ENCODE data around the gene ZWINT. TPM values are rescaled to one million over a fixed set of nuclear protein-coding genes. Genes with fewer than 3 reads are reported as not detected.

The ZWINT gene, protein sequence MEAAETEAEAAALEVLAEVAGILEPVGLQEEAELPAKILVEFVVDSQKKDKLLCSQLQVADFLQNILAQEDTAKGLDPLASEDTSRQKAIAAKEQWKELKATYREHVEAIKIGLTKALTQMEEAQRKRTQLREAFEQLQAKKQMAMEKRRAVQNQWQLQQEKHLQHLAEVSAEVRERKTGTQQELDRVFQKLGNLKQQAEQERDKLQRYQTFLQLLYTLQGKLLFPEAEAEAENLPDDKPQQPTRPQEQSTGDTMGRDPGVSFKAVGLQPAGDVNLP
- total RNA-seq (2014; rRNA removed; shearing (Covaris generic)) = 133 and 156 TPM in 2 replicates

DNA sequence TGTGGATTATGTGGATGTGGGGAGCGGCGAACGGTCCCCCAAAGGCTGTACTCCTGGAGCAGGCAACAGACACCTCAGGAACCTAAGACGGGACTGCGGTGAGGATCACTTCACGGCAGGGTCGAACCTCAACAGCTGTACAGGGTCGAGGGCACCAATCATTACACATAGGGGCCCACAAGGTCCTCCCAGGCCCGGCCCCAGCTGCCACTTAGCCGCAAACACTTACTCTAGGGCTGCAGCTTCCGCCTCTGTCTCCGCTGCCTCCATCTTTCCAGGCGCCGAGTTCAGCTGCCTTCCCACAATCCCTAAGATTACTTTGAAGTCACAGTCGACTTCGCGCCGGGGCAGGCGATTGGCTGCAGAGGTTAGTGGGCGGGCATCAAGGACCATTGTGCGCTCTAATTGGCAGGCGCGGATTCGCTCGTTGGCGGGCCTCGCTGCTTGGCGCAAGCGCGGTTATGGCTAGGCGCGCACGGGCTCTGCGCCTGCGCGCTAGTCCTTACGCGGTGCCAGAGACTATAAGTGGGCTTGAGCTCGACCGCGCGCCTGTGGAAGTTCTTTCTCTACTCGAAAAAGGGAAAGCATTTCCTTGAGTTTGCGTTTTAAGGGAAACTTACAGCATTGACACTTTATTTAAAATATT lies at the start of gene ZWINT:
ZWINT (minus strand) TSS at position 293 of the 646 bp plus-strand sequence; CDS start at position 270, 23 bp downstream.
- DNase-seq (ENCODE audit: low spot score) = peak; percentile 97

DNA sequence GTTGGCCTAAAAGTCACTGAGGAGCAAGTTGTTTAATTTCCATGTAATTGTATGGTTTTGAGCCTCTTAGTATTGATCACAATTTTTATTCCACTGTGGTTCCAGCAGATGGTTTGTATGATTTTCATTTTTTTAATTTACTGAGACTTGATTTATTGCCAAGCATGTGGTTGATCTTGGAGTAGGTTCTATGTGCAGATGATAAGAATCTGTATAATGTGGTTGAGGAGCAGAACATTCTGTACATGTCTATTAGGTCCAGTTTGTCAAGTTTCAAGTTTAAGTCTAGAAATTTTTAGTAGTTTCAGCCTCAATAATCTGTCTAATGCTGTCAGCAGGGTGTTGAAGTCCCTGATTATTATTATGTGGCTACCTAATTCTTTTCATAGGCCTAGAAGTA lies 22.7 kb upstream of the ZWINT start:
- DNase-seq (ENCODE audit: low spot score) = no peak

DNA sequence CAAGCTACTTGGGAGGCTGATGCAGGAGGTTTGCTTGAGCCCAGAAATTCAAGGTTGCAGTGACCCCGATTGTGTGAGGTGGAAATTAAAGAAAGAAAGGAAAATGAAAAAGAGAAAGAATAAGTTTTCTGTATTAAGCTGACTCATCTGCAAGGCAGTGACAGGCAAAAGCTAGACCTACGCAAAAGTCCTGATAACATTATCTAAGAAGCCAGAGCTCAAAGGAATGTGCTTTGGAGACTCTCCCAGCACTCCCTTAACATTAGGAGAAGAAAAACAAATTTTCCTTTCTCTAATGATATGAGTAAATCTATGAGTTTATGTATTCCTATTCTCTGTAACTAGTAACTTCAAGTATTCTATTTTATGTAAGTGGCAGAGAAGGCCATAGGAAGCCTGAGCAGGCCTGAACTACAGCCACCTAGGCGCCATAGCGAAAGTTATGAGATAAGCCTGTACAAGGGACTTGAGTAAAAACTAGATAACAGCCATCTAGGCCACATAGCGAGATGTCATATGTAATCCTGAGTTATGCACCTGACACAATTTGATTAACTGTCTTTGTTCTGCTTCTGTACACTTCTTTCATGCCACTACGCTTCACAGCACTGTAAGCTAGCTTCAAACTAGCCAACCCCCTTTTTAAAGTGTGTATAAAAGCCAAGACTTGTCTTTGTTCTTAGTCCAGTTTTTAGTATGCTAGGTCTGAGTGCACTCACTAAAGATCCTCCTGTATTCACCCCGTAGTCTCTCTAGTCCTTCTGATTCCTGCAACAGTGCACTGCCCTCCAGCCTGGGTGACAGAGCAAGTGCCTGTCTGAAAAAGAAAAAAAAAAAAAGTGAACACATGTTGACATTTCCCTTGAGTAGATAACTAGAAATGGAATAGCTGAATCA lies 9.4 kb upstream of the ZWINT start:
- DNase-seq (ENCODE audit: low spot score) = no peak

DNA sequence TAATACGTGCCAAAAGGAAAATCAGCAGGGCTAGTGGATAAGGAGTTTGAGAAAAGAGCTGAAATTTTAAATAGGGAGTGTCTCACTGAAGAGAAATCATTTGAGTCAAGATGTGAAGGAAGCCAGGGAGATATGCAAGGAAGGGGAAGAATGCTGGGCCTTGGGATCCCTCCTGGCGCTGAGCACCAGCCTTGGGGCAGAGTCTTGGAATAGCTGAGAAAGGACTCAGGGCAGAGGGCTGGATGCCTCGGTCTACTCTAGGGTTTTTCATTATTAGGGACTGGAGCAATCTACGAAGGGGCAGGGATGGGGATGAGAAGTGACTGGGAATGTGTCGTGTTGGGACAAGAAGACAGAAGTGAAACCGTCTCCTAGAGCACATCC lies 484 bp downstream of the ZWINT start:
- no peak for DNase-seq (ENCODE audit: low spot score)

DNA sequence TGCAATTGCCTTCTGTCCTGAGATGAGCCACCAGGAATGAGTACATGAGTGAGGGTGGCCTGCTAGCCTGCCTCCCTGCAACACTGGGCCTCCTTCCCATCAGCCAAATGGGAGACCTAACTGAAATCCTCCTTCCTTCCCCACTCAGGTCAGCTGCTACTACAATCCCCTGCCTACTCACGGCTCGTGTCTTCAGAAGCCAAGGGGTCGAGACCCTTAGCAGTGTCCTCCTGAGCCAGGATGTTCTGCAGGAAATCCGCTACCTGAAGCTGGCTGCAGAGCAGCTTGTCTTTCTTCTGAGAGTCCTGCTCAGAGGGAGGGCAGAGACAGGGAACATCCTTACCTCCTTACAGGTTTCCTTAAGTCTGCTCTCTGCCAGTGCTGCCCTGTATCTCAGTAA lies 1.2 kb downstream of the ZWINT start:
- DNase-seq (ENCODE audit: low spot score) = no peak

DNA sequence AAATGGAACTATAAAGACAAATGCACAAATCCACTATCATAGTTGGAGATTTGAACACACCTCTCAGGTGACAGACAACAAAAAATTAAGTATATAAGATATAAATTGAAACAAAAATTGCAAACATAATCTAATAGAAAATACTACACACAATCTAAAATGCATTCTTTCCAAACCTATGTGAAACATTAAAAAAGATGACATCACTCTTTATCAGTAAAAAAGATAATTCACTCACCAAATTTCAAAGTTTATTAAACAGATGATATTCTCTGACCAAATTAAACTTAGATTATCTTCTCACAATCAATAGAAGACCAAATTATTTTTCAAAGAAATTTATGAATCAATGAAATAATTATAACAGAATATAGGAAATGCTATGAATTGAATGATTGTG lies 4.0 kb downstream of the ZWINT start:
- DNase-seq (ENCODE audit: low spot score) = no peak

DNA sequence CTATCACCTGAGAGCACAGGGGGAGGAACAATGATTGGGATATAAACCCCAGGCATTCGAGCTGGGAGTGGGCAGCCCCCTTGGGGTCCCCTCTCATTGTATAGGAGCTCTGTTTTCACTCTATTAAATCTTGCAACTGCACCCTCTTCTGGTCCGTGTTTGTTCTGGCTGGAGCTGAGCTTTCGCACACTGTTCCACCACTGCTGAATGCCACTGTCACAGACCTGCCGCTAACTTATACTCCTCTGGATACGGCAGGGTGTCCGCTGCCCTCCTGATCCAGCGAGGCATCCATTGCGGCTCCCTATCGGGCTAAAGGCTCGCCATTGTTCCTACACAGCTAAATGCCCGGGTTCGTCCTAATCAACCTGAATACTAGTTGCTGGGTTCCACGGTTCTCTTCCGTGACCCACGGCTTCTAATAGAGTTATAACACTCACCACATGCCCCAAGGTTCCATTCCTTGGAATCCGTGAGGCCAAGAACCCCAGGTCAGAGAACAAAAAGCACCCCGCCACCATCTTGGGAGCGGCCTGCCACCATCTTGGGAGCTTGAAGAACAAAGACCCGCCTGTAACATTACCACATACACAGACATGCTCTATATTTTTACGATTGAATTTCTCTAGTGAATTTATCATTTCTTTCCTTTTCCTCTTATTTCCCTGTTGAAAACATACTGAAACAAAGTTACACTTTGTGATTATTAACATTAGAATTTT lies 9.0 kb downstream of the ZWINT start:
- no peak for DNase-seq (ENCODE audit: low spot score)

DNA sequence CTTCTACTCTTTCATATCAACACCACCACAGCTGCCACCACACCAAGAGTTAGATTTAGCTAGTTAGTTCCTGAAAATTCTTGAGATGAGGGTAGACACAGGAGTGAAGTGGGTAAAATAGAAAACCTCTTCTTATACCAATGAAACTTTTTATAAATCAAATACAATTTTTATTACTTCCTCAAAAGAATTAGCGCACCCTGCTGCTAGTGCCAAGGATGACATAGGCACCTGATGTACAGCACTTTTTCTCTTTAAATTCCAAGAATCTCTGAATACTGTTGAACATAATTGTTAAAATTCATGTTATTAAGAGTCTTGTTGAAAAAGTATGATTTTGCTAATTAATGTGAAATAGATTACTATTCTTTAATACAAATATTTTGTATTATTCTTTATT lies 11.4 kb downstream of the ZWINT start:
- no peak for DNase-seq (ENCODE audit: low spot score)

DNA sequence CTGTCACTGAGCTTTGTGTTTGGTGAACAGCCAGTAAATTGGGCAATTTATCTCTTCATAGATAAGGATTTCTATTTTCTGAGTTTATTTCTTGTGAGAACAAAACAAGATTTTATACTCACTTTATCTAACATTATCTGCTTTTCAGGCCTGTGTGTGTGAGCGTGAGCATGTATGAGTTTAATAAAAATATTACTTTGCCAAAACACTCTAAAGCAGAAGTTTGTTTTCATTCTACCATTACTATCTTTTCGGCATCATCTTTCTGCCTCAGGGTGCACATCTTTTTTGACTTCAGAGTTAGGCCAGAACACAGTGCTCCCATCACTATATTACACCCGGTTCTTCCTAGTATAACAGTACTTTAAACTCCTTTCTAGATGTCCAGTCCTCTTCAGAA lies 13.0 kb downstream of the ZWINT start:
- no peak for DNase-seq (ENCODE audit: low spot score)

DNA sequence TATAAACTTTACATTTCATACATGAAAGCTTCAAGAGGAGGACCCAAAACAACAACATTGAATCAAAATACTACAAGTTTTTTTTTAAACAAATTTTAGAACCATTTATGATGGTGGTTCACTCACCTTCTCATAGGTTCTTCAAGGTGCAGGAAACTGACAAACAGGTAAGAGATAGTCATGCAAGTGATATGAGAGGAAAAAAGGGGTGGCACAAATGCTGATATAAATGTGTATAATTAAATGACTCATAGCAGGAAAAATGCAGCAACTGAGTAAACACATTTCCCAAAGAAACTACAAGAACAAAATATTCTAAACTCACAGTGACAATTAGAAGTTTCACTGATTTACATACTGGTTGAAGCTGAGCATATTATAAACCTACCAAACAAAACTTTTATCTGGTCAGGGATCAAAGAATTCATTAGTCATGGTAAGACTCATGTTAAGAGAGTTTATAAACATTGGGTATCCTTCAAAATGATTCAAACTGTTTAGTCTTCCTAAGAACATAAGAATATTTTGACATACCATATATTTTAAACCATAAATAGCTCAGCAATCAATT lies 14.1 kb downstream of the ZWINT start:
- peak; percentile 13 for DNase-seq (ENCODE audit: low spot score)

DNA sequence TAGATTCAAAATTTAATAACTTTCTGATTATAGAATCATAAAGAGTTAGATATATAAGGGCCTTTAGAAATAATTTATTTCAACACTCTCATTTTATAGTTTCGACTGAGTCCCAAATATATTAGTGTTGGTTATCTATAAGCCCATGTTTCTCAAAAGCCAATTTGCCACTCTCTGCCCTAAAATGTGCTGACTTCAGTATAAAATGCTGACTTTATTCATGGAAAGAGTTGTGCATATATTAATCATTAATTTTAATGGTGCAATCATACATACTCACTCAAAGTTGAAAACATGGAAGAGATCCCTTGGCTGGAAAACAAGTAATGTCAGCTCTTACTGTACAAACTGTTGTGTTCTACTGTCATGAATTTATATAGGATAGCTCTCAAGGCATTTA lies 19.4 kb downstream of the ZWINT start:
- DNase-seq (ENCODE audit: low spot score) = no peak

DNA sequence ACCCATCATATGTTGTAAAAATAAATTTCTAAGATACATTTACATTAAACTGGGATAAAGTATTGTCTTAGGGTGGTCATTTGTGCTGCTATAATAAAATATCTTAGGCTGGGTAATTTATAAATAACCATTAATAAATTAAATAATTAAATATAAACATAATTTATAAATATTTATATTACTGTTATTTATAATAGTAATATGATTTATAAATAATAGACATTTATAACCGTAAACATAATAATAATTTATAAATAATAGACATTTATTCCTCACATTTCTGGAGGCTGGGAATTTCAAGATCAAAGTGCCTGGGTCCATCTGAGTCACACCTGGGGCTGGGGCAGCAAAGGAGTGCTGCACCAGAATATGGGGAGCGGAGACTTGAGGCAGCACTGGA lies 31.1 kb downstream of the ZWINT start:
- no peak for DNase-seq (ENCODE audit: low spot score)

DNA sequence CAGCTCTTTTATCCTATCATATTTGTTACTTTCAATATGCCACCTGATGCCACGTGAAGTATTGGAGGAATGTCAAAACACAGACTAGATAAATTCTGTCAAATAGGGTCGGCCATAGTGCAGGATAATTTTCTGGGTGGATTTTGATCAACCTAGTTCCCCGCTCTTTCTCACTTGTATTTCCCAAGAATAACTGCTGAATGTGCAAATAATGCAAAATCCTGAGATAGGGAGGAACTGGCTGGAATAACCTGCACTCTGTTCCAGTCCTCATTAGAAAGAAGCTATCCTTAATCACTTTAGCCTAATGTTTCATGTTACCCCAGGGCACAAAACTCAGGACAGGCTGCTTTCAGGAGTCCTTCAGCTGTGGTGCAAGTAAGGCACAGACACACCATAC lies 33.9 kb downstream of the ZWINT start:
- no peak for DNase-seq (ENCODE audit: low spot score)

DNA sequence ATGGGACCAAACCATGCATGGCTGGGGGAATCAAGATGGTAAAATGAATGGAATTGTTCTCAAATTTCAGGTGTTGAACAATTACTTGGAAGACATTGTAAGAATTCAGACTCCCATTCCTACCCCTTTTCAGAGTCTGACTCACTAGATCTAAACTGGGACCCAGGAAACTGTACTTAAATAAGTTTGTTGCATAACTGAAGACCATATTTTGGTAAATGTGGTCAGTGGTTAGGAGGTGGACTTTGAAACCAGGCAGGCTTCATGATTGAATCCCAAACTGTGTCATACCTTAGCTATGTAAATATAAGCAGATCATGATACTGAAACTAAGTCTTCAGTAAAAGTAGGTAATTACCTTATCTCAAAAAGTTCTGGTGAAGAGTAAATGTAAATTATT lies 41.7 kb downstream of the ZWINT start:
- peak; percentile 90 for DNase-seq (ENCODE audit: low spot score)

DNA sequence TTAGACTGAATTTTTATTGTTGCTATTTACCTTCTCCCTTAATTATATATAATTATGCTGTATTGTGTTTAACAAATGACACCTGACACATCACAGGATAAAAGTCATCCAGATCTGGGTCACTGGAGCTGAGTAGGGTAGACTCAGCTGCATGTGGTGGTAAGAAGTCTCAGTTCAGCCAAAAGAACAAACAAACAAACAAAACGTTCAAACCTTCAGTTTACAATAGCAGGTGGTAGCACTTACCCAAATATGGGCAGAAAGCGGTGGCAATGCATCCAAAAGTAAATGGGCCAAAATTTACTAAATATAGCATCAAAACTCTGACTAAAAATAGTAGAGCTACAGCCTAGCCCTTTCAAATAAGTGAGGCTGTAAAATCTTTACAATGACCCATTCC lies 42.2 kb downstream of the ZWINT start:
- DNase-seq (ENCODE audit: low spot score) = peak; percentile 25

DNA sequence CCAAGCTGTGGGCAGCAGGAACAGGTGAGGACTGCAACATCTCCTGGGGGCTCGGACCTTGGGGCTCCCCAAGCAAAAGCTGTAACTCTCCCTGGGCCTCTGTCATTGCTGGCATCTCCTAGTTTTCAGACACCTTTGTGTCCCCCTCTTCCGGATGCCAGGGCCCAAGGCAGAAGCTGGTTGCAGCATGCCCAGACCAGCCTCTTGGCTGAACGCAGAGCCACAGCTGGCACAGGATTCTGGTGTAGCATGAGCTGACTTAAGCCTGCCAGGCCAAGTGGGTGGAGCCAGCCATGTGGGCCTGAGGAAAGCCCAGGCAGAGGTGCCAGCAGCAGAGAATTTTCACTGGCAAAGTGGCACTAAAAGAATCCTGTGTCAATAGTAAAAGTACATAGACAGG lies 43.5 kb downstream of the ZWINT start:
- DNase-seq (ENCODE audit: low spot score) = no peak

DNA sequence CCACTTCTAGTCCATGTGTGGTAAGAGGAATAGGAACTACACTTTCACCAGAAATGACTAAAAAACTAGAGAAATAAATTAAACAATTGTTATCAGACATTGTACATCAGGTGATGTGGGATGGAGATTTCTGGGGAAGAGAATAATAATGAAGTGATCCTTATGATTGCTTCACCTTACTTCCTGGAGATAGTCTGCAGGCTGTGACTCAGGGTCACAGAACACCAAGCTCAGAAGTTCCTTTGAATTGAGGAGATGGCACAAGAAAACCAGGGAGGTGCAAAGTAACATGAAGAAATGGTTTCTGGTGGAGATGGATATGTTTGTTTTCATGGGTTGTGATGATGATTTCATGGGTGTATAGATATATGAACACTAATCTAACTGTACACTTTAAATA lies 44.5 kb downstream of the ZWINT start:
- DNase-seq (ENCODE audit: low spot score) = no peak

All from H4 (cell line).